ENCODE results near the gene FAM186B. TPM values are rescaled to one million over a fixed set of nuclear protein-coding genes. Genes with fewer than 3 reads are reported as not detected.

The FAM186B gene
- polyA plus RNA-seq, 4 donors, result 0.82 to 2.4 (median 1.00) TPM

GRCh38 chr12:49541140-49541861 is 64.1 kb downstream of the FAM186B start:
- DNase-seq (ENCODE audit: low read depth in 4 of 4, low spot score in 3 of 4), result no peak

- DNase-seq (ENCODE audit: low read depth in 4 of 4, low spot score in 3 of 4), result no peak
Observed at GRCh38 chr12:49540229-49541139, 65.0 kb downstream of the FAM186B start.

GRCh38 chr12:49539406-49540228 is 65.8 kb downstream of the FAM186B start:
- DNase-seq (ENCODE audit: low read depth in 4 of 4, low spot score in 3 of 4), result no peak

- DNase-seq (ENCODE audit: low read depth in 4 of 4, low spot score in 3 of 4), result no peak
Observed at GRCh38 chr12:49538510-49539403, 66.7 kb downstream of the FAM186B start, which contains the start of gene KCNH3. Gene KCNH3, plus strand, starts transcription at chr12:49539030. Its CDS starts 387 bp downstream, at chr12:49539417.

GRCh38 chr12:49537752-49538509 is 67.5 kb downstream of the FAM186B start:
- no peak for DNase-seq (ENCODE audit: low read depth in 4 of 4, low spot score in 3 of 4)

Other genes with a start within 250 kb of the FAM186B start
- 10 to 100 TPM; 48.7 to 60.5 (median 50.7) TPM for gene SPATS2, start 238.2 kb downstream of the FAM186B start, polyA plus RNA-seq (ENCODE audit: insufficient read length in 4 of 4)
- gene KCNH3, start 66.6 kb downstream of the FAM186B start, polyA plus RNA-seq (ENCODE audit: insufficient read length in 4 of 4), result 1 to 10 TPM; 2.4 to 8.5 (median 4.6) TPM
- 10 to 100 TPM; 45.4 to 77.8 (median 64.5) TPM for gene MCRS1, start 37.5 kb downstream of the FAM186B start, polyA plus RNA-seq (ENCODE audit: insufficient read length in 4 of 4)
- gene PRPF40B, start 17.9 kb upstream of the FAM186B start, polyA plus RNA-seq (ENCODE audit: insufficient read length in 4 of 4), result 10 to 100 TPM; 20.0 to 37.3 (median 22.3) TPM
- 10 to 100 TPM; 36.8 to 39.7 (median 37.8) TPM for gene FMNL3, start 101.8 kb upstream of the FAM186B start, polyA plus RNA-seq (ENCODE audit: insufficient read length in 4 of 4)
- gene TMBIM6, start 135.9 kb upstream of the FAM186B start, polyA plus RNA-seq (ENCODE audit: insufficient read length in 4 of 4), result 100 to 1,000 TPM; 443 to 774 (median 723) TPM
- gene NCKAP5L, start 222.8 kb upstream of the FAM186B start, polyA plus RNA-seq (ENCODE audit: insufficient read length in 4 of 4), result 10 to 100 TPM; 14.1 to 24.3 (median 19.1) TPM
- 1 to 10 TPM; 5.3 to 9.6 (median 8.3) TPM for gene BCDIN3D, start 237.5 kb upstream of the FAM186B start, polyA plus RNA-seq (ENCODE audit: insufficient read length in 4 of 4)

Measured in left renal pelvis (tissue), 4 donors.